HEK293T (cell line): ENCODE results near the gene CD81.

Experiments
- CTCF ChIA-PET: fragments of 350-600 bp; formaldehyde crosslinking; extraction: SDS; loops from one replicate; lab custom pipeline; 2021; ENCODE audit warnings: antibody characterized with exemption, inconsistent platforms; lab: Yijun Ruan, JAX
- POLR2A ChIA-PET: fragments of 350-600 bp; formaldehyde crosslinking; extraction: SDS; loops from one replicate; lab custom pipeline; 2020; ENCODE audit warnings: antibody characterized with exemption, inconsistent platforms; lab: Yijun Ruan, JAX
- DNase-seq: peaks from one replicate; pipeline ENCODE4 v3.0.0; 2012; ENCODE audit warnings: mixed read lengths; ENCODE audit errors: extremely low spot score
- ARNT ChIP-seq: fragments of 450-650 bp; IDR thresholded peaks from 2 replicates; pipeline ENCODE4 v1.6.1; 2017; ENCODE audit warnings: mild to moderate bottlenecking
- BHLHE40 ChIP-seq: fragments of 450-650 bp; IDR thresholded peaks from 2 replicates; pipeline ENCODE4 v1.6.1; 2016; ENCODE audit warnings: mild to moderate bottlenecking, moderate library complexity, borderline replicate concordance
- CTBP1 ChIP-seq: fragments of 450-650 bp; IDR thresholded peaks from 2 replicates; pipeline ENCODE4 v1.6.1; 2016; ENCODE audit warnings: borderline replicate concordance
- ELF4 ChIP-seq: fragments of 450-650 bp; IDR thresholded peaks from 2 replicates; pipeline ENCODE4 v1.6.1; 2017; ENCODE audit warnings: antibody characterized with exemption
- FOXA1 ChIP-seq: fragments of 450-650 bp; IDR thresholded peaks from 2 replicates; pipeline ENCODE4 v1.6.1; 2016; ENCODE audit warnings: mild to moderate bottlenecking
- FOXK2 ChIP-seq: fragments of 450-650 bp; IDR thresholded peaks from 2 replicates; pipeline ENCODE4 v1.6.1; 2016; ENCODE audit warnings: mild to moderate bottlenecking
- FOXM1 ChIP-seq: fragments of 450-650 bp; IDR thresholded peaks from 2 replicates; pipeline ENCODE4 v1.6.1; 2017; ENCODE audit warnings: mild to moderate bottlenecking, borderline replicate concordance
- HDGF ChIP-seq: fragments of 450-650 bp; IDR thresholded peaks from 2 replicates; pipeline ENCODE4 v1.6.1; 2017; ENCODE audit warnings: antibody characterized with exemption, borderline replicate concordance
- L3MBTL2 ChIP-seq: fragments of 450-650 bp; conservative IDR thresholded peaks from 2 replicates; pipeline ENCODE4 v1.6.1; 2016; ENCODE audit warnings: mild to moderate bottlenecking
- LEF1 ChIP-seq: fragments of 450-650 bp; IDR thresholded peaks from 2 replicates; pipeline ENCODE4 v1.6.1; 2017; ENCODE audit warnings: mild to moderate bottlenecking, borderline replicate concordance
- NFRKB ChIP-seq: fragments of 450-650 bp; IDR thresholded peaks from 2 replicates; pipeline ENCODE4 v1.6.1; 2016; ENCODE audit warnings: mild to moderate bottlenecking, moderate library complexity
- SP1 ChIP-seq: fragments of 450-650 bp; IDR thresholded peaks from 2 replicates; pipeline ENCODE4 v1.6.1; 2017
- SUZ12 ChIP-seq: fragments of 450-650 bp; IDR thresholded peaks from 2 replicates; pipeline ENCODE4 v1.6.1; 2016; ENCODE audit warnings: mild to moderate bottlenecking
- TARDBP ChIP-seq: fragments of 450-650 bp; IDR thresholded peaks from 2 replicates; pipeline ENCODE4 v1.6.1; 2016
- ZNF384 ChIP-seq: fragments of 450-650 bp; IDR thresholded peaks from 2 replicates; pipeline ENCODE4 v1.6.1; 2016
- TF ChIP-seq, protein P1 (sequence below): fragments of 450-650 bp; IDR thresholded peaks from 2 replicates; pipeline ENCODE4 v1.6.1; 2016

CD81 gene

DNA sequence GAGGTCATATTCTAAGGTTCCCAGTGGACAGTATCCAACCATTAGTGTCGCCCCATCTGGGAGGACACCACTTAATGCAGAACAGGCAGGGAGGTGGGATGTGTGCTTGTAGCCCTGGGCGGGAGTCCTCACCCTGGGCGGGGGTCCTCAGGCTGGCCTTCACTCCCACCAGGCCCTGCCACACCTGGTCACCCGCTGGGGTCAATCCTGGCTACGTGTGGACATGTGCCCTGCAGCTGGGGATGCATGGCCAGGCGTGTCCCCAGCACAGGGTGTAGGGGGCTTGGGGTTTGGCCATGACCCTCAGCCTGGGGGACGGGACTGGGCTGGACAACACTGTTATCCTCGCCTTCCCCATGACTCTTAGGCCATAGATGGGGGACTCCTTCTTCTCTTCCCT, 48.4 kb downstream of the CD81 start:
- ChIA-PET POLR2A (no interaction called here), CTCF (interaction anchor here (3.4 kb wide), 1 partner anchor 106 kb away, joined by 29 read pairs; no protein-coding TSS in a partner anchor)
- no peak for DNase-seq
- TF ChIP-seq FOXM1 (no peak), SUZ12 (no peak), SP1 (no peak), HDGF (no peak), NFRKB (no peak), CTBP1 (no peak), TARDBP (no peak), FOXK2 (no peak), FOXA1 (no peak), ELF4 (no peak), LEF1 (no peak), ZNF384 (no peak)
- TF ChIP-seq, protein P1, sequence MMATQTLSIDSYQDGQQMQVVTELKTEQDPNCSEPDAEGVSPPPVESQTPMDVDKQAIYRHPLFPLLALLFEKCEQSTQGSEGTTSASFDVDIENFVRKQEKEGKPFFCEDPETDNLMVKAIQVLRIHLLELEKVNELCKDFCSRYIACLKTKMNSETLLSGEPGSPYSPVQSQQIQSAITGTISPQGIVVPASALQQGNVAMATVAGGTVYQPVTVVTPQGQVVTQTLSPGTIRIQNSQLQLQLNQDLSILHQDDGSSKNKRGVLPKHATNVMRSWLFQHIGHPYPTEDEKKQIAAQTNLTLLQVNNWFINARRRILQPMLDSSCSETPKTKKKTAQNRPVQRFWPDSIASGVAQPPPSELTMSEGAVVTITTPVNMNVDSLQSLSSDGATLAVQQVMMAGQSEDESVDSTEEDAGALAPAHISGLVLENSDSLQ = no peak

DNA sequence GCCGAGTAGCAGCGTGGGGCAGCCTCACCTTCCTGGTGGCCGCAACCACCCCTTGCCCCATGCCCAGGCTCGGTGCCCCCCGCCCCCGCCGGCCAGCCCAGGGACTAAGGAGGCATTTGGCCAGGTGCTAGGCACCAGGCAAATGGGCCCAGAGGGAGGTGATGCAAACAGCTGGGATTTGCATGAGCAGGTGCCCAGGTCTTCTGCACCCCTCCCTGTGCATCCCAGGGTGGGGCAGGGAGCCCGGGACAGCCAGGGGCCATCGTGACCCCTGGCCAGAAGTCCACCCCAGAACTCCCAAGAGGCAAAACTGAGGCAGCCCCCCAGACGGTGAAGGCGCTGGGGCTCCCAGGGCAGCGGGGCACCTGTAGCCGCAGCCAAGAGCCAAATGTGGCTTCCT, 49.1 kb downstream of the CD81 start:
- DNase-seq = no peak
- TF ChIP-seq FOXA1 (no peak), ZNF384 (no peak)
- TF ChIP-seq, protein P1 = no peak
- CTCF ChIA-PET = interaction anchor here (3.4 kb wide), 1 partner anchor 105 kb away, joined by 29 read pairs; no protein-coding TSS in a partner anchor
- POLR2A ChIA-PET = no interaction called here

DNA sequence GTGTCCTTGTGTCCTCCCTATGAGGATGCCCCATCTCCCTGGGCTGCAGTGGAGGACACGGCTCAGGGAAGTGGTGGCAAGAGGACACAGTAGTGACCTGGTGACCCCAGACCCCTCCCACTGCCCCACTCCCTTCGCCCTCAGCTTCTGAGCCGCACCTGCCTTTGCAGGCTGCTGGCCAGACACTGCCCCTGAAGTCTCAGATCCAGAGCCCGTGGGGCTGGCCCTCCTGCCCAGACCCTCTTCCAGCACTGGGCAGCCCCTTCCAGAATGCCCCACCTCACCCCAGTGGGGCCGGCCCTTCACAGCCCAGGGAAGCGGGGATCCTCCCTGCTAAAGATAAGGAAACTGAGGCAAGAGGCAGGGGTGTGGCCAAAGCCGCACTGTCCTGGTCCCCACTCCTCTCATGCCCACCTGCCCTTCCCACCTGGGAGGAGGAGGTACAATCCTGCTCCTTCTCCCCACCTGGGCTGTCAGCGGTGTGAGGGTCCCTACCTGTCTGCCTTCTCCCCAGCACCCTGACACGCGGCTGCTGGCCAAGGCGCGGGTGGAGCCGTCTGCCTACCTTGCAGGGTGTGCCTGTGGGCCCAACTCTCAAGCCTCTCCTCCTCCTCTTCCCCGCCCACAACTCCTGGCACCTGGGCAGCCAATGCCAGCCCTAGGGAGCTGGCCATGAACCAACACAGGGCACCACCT, 49.9 kb downstream of the CD81 start:
- no peak for DNase-seq
- TF ChIP-seq ZNF384 (no peak), LEF1 (no peak), SP1 (no peak), FOXK2 (no peak), NFRKB (no peak), L3MBTL2 (no peak), HDGF (no peak), FOXM1 (no peak), BHLHE40 (no peak), SUZ12 (no peak), FOXA1 (no peak), ELF4 (no peak), ARNT (no peak), TARDBP (no peak), CTBP1 (no peak)
- TF ChIP-seq, protein P1 = no peak
- POLR2A ChIA-PET = no interaction called here
- CTCF ChIA-PET = interaction anchor here (0.9 to 3.4 kb wide), 3 partner anchors 10 to 107 kb away, joined by 3 to 29 read pairs (median 4); no protein-coding TSS in a partner anchor

DNA sequence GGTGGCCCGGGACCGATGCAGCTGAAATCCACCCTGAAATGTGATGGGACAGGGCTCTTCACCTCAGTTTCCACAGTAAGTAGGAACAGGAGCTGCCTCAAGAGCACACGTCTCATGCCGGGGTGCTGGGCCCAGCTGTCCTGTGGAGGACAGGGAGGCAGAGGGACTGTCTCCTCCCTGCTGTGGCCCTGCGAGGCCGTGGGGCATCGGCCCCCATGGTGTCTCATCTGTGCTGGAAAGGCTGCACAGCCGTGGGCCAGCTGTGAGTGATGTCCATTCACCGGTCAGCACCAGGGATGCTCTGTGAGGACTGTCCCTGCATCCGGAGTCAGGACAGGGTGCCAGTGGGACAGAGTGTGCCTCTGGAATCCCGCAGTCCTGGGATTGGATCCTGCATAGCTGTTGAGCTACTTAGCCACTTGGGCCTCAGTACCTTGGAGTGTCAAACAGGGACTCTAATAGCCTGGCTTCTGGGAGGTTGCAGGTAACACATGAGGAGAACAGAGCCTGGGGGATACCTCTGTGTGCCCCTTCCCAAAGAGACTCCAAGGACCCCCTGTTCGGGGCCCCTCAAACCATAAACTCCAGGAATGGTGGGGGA, 50.7 kb downstream of the CD81 start:
- TF ChIP-seq FOXM1 (no peak), FOXA1 (no peak), SUZ12 (no peak), HDGF (no peak), ELF4 (no peak)
- ChIA-PET CTCF (interaction anchor here (0.6 to 3.4 kb wide), 5 partner anchors 9 to 460 kb away, joined by 3 to 29 read pairs (median 4); no protein-coding TSS in a partner anchor), POLR2A (no interaction called here)
- no peak for DNase-seq

DNA sequence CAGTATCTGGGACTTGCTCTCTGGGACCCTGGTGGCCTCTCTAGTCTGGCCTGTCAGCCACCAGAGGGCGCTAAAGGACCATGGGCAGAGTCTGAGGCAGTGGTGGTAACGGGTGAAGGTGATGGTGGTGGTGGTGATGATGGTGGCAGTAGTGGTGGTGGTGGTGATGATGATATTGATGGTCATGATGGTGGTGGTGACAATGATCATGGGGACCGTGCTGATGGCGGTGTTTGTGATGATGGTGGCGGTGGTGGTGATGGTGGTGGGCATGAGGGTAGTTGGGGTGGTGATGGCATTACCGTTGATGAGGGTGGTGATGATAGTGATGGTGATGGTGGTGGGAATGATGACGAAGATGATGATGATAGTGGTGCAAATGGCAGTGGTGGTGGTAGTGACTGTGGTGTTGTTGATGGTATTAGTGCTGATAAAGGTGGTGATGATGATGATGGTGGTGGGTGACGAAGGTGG, 51.2 kb downstream of the CD81 start:
- peak; percentile 68 for DNase-seq
- TF ChIP-seq TARDBP = no peak
- TF ChIP-seq BHLHE40 = no peak
- TF ChIP-seq SUZ12 = no peak
- TF ChIP-seq ARNT = no peak
- TF ChIP-seq ZNF384 = no peak
- no peak for TF ChIP-seq FOXK2
- TF ChIP-seq FOXA1 = no peak
- no peak for TF ChIP-seq L3MBTL2
- no peak for TF ChIP-seq CTBP1
- TF ChIP-seq, protein P1 = no peak
- no peak for TF ChIP-seq LEF1
- no peak for TF ChIP-seq NFRKB
- no peak for TF ChIP-seq FOXM1
- TF ChIP-seq ELF4 = no peak
- TF ChIP-seq HDGF = no peak
- no peak for TF ChIP-seq SP1
- ChIA-PET CTCF (interaction anchor here (0.8 to 3.4 kb wide), 3 partner anchors 103 to 459 kb away, joined by 4 to 29 read pairs (median 8); no protein-coding TSS in a partner anchor), POLR2A (no interaction called here)
